ENCODE measurements around the gene GINS1. TPM values are rescaled to one million over a fixed set of nuclear protein-coding genes. Genes with fewer than 3 reads are reported as not detected.

GINS1 gene
- total RNA-seq, 1 experiment from 2014 or later, result 74.3 TPM

- H4K8ac ChIP-seq (replicated peaks; ENCODE audit: insufficient read length, low read depth, low read length), result no peak overlapping the region
- H3K27ac Mint-ChIP-seq, result peak overlapping the region in 2 of 3 experiments; percentile 17 to 85; a peak in 4 of 7 replicates
- H3K14ac ChIP-seq (ENCODE audit: insufficient read depth, low read length), result no peak overlapping the region
These were observed 78.9 kb downstream of the GINS1 start for GRCh38 chr20:25486377-25486776.

More at GRCh38 chr20:25486377-25486776, 78.9 kb downstream of the GINS1 start:
- Histone ChIP-seq H3K9ac (ENCODE audit: extremely low read depth, insufficient read length, low read length) (no peak overlapping the region), H2BK20ac (ENCODE audit: low read depth, low read length, poor library complexity, severe bottlenecking) (no peak overlapping the region), H3K56ac (ENCODE audit: insufficient read length, low read depth, low read length) (no peak overlapping the region), H3K4ac (ENCODE audit: low read depth, low read length) (no peak overlapping the region), H2AFZ (ENCODE audit: low read length) (no peak overlapping the region), H3K4me1 (ENCODE audit: insufficient read depth, low read length) (no peaks in the 10 kb centered on the region; the same call in 1 of the 2 replicates), H3K27me3 (ENCODE audit: insufficient read depth, low read length) (no peaks in the 10 kb centered on the region), H3K79me2 (ENCODE audit: insufficient read depth, low read length) (no peaks in the 10 kb centered on the region), H2BK15ac (ENCODE audit: low read depth, low read length) (no peak overlapping the region), H3K23me2 (ENCODE audit: insufficient read length, low read depth, low read length, poor library complexity, severe bottlenecking) (no peaks in the 10 kb centered on the region), H3K23ac (ENCODE audit: insufficient read length, low read depth, low read length) (no peak overlapping the region), H3K9me3 (ENCODE audit: control insufficient read depth, low read depth, low read length) (no peaks in the 10 kb centered on the region), H3K79me1 (ENCODE audit: insufficient read depth, low read depth, low read length, poor library complexity, severe bottlenecking) (no peaks in the 10 kb centered on the region), H2AK5ac (ENCODE audit: insufficient read length, low read length) (no peak overlapping the region), H4K91ac (ENCODE audit: insufficient read length, low read depth, low read length) (no peak overlapping the region), H2BK120ac (ENCODE audit: low read depth, low read length, poor library complexity, severe bottlenecking) (no peak overlapping the region), H4K20me1 (ENCODE audit: control insufficient read depth, insufficient read depth, insufficient read length) (no peaks in the 10 kb centered on the region), H2BK12ac (ENCODE audit: insufficient read length, low read depth, low read length) (no peak overlapping the region), H3K27ac (ENCODE audit: insufficient read length, low read depth, low read length) (no peak overlapping the region), H3K4me2 (ENCODE audit: insufficient read depth, insufficient read length, low read length) (no peak overlapping the region), H3T11ph (ENCODE audit: low read length) (no peak overlapping the region), H3K18ac (ENCODE audit: insufficient read length, low read depth, low read length) (no peak overlapping the region), H2BK5ac (ENCODE audit: insufficient read length, low read length) (no peak overlapping the region), H4K5ac (ENCODE audit: insufficient read length, low read depth, low read length) (no peak overlapping the region)
- Mint-ChIP-seq H3K4me3 (no peak overlapping the region), H3K4me1 (peaks cover 19 to 33% of the 10 kb centered on the region in 2 experiments), H3K36me3 (ENCODE audit: insufficient read depth in 1 of 3, low read depth in 3 of 3) (peaks cover 29 to 68% (median 66%) of the 10 kb centered on the region in 3 experiments), H3K9me3 (no peaks in the 10 kb centered on the region; a peak in 1 of 5 replicates), H3K27me3 (ENCODE audit: low read depth) (no peaks in the 10 kb centered on the region)
- no peak for DNase-seq
- no CpG with 5 or more reads among the region's 9 CpGs for WGBS (ENCODE audit: extremely low coverage, insufficient read length, low lambda C conversion rate)
- no peak for TF ChIP-seq CTCF (conservative IDR thresholded peaks at IDR 0.05)
